HG03342 (cell line): ENCODE results near the gene ZP4.
A peak's percentile ranks its signal among the peaks of the same experiment; 100 is the strongest.
"Not testable (repeated sequence)": the region's sequence is repeated elsewhere in the genome, so short reads cannot be mapped to it uniquely, and the experiment has no call there.

Experiments
- ATAC-seq: cut with Tn5 transposase; IDR thresholded peaks from one replicate; pipeline ENCODE4 v1.9.1; 2021; ENCODE audit warnings: mild to moderate bottlenecking, moderate library complexity; ENCODE audit not compliant: unreplicated experiment

ZP4 gene

GRCh38 chr1:237878406-237878805 lies 12.3 kb downstream of the ZP4 start:
- ATAC-seq = no peak

- no peak for ATAC-seq
Measured at GRCh38 chr1:237877631-237878030, 13.1 kb downstream of the ZP4 start.

- no peak for ATAC-seq
Measured at GRCh38 chr1:237875291-237875690, 15.4 kb downstream of the ZP4 start.

- no peak for ATAC-seq
Measured at GRCh38 chr1:237873487-237874211, 17.1 kb downstream of the ZP4 start.

GRCh38 chr1:237868817-237869600 lies 21.7 kb downstream of the ZP4 start:
- ATAC-seq = no peak

- no peak for ATAC-seq
Measured at GRCh38 chr1:237867380-237867888, 23.3 kb downstream of the ZP4 start.

- ATAC-seq = peak; percentile 86
Measured at GRCh38 chr1:237864338-237865244, 26.1 kb downstream of the ZP4 start.

GRCh38 chr1:237863234-237863633 lies 27.5 kb downstream of the ZP4 start:
- ATAC-seq = no peak

GRCh38 chr1:237861944-237862343 lies 28.8 kb downstream of the ZP4 start:
- no peak for ATAC-seq

GRCh38 chr1:237858992-237859391 lies 31.7 kb downstream of the ZP4 start:
- no peak for ATAC-seq

- no peak for ATAC-seq
Measured at GRCh38 chr1:237857455-237857854, 33.3 kb downstream of the ZP4 start.

GRCh38 chr1:237852342-237852741 lies 38.4 kb downstream of the ZP4 start:
- no peak for ATAC-seq

- peak; percentile 81 for ATAC-seq
Measured at GRCh38 chr1:237851210-237851845, 39.4 kb downstream of the ZP4 start.

- not testable (repeated sequence) for ATAC-seq
Measured at GRCh38 chr1:237843516-237843915, 47.2 kb downstream of the ZP4 start.

GRCh38 chr1:237841485-237841884 lies 49.2 kb downstream of the ZP4 start:
- ATAC-seq = no peak

GRCh38 chr1:237838904-237839534 lies 51.7 kb downstream of the ZP4 start:
- ATAC-seq = no peak

GRCh38 chr1:237838320-237838719 lies 52.4 kb downstream of the ZP4 start:
- ATAC-seq = no peak

GRCh38 chr1:237834461-237834860 lies 56.3 kb downstream of the ZP4 start:
- no peak for ATAC-seq

GRCh38 chr1:237834048-237834447 lies 56.7 kb downstream of the ZP4 start:
- ATAC-seq = no peak

- ATAC-seq = no peak
Measured at GRCh38 chr1:237832858-237833257, 57.9 kb downstream of the ZP4 start.
